Adrenal gland (tissue), 5 donors: ENCODE results near the gene AZI2.

Experiments used
- CTCF ChIP-seq, 6 experiments: fragments of 450-650 bp in 4 of 6; fragments of 200-600 bp in 2 of 6; sonication (generic) in 1 of 6; IDR thresholded peaks; 1 replicate in 5 of 6; 2 replicates in 1 of 6; pipeline versions ENCODE4 v1.5.1 to v1.8.0; 2016 to 2021; ENCODE audit warnings: antibody characterized with exemption in 6 of 6, mild to moderate bottlenecking in 2 of 6, moderate library complexity in 1 of 6
- POLR2A ChIP-seq, 2 donors: fragments of 450-650 bp; IDR thresholded peaks; one replicate each; pipeline ENCODE4 v1.6.1; 2017; ENCODE audit warnings: antibody characterized with exemption in 2 of 2, mild to moderate bottlenecking in 2 of 2, moderate library complexity in 1 of 2
- donor health status: DM: no; HTN: no; CAD: no.

DNA sequence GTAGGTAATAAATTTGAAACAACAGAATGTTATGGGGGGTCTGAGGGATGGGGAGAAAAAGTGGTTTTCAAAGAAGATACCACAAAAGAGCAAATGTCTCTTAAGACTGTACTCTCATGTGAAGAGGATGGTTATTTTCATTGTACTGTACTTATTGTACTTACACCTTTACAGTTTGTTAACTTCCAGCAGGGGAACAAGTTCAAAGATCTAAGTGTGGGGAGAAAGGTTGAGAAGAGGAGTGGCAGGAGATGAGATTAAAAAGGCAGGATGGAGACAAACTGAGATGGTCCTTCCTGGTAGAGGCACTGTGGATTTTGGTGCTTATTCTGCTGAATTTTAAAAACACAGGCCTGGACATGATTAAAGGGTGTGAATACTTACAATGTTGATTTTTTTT lies 5.5 kb downstream of the AZI2 start:
- no peak for TF ChIP-seq CTCF (IDR thresholded peaks at IDR 0.05)
- TF ChIP-seq POLR2A (IDR thresholded peaks at IDR 0.05), result no peak
